GF-D8 (cell line): ENCODE data around the gene PEF1.

Experiments
- DNase-seq: peaks from one replicate; lab custom pipeline; 2025; lab: John Stamatoyannopoulos, UW

The PEF1 gene

DNA sequence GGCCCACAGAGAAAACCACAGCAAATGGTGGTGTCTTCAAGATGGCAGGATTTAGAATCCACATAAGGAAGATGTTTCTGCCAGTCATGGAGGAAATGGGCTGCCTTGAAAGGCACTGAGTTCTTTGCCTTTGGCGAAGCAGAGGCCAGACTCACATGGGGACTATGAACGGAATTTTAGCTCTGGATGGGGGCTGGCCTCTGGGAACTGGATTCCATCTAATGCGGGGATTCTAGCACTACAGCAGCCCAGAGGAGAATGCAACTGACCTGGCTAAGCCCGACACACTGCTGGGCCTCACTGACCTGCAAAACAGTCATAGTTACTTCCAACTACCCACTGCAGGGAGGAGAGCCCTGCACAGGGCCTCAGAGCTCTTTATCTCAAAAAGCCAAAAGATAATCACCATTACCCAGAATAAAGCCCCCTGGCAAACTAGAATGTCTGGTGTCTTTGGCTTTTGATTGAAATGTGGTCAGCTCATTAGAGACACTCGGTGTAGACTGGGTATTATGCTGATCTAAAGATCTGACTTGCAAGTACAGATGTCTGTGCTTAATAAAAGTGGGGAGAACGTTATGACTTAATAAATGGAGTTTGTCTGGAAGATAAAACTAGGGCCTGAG is 15.6 kb downstream of the PEF1 start:
- DNase-seq = no peak

DNA sequence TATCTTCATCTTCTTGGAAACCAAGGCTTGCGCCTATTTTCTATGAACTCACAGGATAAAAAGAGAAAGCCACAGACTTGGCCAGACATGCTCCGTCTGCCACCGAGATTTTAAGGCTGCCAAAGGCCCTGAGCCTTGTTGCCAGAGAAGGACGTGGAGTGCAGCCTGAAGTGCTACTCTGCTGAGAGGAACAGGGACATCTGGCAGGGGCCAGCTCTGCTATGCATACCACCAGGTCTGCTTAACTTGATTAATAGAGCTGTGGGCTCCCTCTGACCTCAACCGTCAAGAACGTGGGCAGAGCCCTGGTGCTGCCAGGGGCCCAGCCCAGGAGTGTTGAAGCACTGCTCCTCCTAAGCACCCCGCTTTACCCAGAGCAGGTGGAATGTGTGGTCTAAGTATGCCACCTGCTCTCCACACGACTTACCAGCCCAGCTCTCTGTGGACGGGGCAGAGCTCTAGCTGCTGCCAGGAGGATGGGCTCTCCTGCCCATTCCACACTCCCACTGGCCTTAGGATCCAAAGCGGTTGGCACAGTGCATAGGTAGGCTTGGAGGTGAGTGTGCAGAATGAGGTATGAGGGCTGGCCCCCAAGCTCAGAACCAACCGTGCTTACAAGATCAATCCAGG is 16.6 kb downstream of the PEF1 start:
- DNase-seq = no peak

DNA sequence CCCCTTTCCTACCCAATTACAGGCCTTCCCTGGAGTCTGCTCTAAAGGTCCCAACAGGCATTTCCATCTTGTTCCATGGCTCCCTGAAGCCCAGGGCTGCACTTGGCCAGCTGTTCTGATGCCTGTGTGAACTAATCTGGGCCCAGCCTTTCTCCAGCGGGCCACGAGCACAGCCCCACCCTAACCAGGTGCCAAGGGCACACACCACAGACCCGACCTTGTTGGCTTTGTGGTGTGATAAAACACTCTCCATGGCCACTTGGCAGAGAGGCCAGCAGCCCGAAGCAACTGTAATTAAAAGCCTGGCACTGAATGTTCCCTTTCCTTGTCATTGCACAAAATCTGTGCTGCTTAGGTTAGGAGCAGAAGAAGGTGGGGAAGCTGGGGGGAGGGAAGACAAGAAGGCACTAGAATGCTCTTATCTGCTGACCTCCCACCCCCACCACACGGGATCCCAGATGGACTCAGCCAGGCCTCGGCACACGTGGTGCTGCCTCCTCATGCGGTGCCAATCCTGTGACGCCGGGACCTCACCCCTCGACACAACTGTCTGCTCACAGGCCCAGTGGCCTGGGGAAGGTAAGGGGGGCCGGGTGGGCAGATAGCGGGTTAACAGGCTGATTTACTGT is 17.3 kb downstream of the PEF1 start:
- no peak for DNase-seq

DNA sequence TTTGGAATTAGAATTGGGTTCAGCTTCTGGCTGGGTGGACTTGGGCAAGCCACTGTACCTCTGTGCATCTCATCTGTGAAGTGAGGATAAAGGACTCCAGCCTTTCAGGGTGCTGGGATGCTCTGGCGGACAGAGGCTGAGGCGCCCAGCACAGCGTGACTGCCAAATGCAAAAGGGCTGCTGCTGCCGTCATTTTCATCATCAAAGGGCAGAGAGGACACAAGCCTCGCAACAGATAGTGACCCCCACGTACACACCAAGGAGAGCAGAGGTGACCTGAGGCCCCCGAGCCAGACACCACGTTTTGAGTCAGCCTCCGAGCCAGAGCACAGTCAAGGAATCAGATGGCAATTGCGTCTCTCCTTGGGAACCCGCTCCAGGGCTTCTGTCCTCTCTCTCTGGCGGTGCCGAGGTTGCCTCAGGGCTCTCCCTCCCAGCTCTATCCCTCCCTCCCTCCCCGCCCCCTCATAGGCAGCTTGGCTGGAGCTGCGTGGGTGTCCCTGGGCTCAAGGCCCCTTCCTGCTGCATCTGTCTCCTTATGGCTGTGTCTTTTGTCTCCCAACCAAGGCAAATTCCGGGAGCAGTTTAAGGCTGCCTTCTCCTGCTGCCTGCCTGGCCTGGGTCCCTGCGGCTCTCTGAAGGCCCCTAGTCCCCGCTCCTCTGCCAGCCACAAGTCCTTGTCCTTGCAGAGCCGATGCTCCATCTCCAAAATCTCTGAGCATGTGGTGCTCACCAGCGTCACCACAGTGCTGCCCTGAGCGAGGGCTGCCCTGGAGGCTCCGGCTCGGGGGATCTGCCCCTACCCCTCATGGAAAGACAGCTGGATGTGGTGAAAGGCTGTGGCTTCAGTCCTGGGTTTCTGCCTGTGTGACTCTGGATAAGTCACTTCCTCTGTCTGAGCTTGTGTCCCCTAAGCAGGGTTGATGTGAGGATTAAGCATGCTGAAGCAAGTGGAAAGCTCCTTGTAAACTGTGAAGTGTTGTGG is 18.2 kb downstream of the PEF1 start:
- DNase-seq = no peak

DNA sequence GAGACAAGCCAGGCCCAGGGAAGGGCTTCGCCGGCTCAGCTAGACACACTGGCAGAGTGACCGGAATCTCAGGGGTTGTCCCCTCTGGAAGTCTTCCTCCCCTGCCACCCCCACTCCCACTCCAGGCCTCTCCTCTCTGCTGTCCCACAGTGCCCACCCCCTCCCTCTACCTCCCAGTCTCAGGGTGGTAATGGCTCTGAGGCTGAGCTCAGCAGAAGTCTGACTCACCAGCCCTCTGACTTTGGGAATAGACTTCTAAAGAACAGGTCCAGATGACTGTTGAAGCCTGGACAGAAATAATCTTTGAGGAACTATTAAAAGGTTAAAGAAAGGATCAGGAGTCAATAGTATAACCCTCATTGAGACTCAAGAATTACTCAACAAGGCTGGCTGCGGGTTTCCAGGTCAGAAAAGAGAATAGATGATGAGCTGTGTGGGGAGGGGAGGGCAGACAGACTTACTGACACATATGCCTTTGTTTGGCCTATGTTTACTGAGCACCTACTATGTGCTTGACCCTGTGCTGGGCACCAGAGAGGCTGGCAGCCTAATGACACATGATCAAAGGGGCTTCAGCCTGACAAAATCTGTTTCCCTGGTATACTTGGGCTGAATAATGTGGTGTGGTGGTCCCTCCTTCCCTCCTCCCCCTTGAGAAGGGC is 19.0 kb downstream of the PEF1 start:
- no peak for DNase-seq

DNA sequence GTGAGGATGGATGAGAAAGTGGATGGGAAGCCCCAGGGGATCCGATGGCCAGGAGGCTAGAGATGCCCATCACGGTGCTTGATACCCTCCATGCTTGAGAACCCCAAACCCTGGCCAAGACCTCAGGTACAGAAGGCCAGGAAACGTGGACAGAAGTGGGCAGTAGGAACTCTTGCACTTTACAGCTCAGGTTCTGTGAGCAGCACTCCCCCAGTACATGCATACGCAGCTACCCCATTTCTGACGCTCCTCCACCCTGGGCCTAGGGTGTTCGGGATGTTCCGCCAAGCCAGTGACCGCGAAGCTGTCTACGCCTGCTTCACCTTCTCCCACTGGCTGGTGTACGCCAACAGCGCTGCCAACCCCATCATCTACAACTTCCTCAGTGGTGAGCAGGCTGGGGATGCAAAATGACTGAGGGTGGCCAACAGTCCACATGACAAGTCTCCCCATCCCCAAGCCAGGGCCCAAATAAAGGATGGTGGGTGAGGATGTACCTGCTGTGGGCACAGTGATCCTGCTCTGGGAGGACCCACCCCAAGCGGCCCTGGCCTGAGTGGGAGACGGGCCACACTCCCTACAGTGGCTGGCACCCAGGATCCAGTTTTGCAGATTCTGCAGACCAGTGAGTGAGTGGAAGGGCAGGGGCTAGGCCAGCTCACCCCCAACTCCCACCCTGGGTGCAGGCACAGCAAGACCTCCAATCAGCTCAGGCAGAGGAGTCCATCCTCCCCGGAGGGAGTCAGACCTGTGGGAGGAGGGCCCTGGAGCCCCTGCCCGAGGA is 19.8 kb downstream of the PEF1 start:
- DNase-seq = no peak

DNA sequence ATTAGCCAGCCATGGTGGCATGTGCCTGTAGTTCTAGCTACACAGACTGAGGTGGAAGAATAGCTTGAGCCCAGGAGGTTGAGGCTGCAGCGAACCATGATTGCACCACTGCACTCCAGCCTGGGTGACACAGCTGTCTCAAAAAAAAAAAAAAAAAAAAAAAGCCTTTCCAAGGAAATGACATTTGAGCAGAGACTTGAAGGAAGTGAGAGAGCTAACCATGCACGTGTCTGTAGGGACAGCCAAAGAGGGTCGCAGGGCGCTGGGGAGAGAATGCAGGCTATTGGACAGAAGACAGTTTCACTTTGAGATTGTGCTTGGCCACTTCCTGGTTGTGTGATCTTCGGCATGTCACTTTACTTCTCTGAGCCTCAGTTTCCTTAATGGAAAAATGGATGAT is 20.4 kb downstream of the PEF1 start:
- DNase-seq = no peak

DNA sequence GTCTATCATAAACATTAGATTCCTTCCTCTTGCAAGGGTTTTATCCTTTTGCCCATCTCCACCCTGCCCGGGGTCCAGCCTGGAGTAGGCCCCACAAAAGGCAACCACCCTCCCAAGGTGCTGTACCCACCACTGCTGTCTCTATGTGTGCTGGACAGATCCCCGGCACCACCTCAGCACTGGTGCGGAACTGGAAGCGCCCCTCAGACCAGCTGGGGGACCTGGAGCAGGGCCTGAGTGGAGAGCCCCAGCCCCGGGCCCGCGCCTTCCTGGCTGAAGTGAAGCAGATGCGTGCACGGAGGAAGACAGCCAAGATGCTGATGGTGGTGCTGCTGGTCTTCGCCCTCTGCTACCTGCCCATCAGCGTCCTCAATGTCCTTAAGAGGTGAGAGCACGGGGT is 21.3 kb downstream of the PEF1 start:
- no peak for DNase-seq

DNA sequence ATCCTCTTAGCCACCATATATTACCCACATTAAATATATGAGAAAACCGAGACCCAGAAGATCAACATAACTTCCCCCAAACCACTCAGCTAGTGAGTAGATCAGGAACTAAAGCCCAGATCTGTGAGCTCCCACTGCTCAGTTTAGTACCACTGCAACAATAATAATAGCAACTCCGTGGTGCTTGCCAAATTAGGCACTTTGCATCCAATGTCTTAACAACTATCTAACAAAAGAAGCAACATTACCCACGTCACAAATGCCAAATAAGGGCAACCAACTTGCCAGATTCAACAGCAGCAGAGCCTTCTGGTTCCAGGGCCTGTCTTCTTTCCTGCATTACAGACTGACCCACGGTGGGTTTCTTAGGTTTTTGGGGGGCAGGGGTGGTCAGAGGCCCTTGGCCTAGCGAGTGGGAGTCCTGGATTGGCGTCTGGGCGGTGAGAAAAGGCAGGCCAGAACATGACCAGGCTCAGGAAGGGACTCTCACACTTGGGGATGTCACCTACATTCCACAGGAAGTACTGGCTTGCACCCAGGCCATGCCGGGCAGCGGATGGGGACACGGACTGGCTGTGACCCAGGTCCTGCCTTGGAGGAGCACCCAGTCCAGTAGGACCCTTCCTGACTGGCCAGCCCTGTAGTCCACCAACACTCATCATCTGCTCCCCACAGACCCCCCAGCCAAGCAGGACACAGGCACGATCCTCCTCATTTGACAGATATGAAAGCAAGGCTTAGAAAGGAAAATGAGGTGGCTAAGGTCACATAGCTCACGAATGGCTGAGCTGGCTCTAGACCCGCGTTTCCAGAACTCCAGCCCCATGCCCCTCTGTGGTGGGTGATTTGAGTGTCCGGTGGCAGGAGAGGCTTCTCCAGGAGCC is 22.6 kb downstream of the PEF1 start:
- no peak for DNase-seq

DNA sequence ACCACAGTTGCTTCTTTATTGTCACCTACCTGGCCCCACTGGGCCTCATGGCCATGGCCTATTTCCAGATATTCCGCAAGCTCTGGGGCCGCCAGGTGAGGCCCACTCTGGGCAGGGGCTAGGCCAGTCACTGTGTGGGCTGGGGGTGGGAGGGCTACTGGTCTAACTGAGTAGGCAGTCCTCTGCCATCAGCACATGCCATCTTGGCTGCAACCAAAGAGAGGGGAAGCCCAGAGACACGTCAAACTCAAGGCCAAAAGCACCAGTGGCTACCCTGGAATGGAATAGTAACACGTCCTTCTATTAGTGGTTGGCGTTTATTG is 23.2 kb downstream of the PEF1 start:
- no peak for DNase-seq

DNA sequence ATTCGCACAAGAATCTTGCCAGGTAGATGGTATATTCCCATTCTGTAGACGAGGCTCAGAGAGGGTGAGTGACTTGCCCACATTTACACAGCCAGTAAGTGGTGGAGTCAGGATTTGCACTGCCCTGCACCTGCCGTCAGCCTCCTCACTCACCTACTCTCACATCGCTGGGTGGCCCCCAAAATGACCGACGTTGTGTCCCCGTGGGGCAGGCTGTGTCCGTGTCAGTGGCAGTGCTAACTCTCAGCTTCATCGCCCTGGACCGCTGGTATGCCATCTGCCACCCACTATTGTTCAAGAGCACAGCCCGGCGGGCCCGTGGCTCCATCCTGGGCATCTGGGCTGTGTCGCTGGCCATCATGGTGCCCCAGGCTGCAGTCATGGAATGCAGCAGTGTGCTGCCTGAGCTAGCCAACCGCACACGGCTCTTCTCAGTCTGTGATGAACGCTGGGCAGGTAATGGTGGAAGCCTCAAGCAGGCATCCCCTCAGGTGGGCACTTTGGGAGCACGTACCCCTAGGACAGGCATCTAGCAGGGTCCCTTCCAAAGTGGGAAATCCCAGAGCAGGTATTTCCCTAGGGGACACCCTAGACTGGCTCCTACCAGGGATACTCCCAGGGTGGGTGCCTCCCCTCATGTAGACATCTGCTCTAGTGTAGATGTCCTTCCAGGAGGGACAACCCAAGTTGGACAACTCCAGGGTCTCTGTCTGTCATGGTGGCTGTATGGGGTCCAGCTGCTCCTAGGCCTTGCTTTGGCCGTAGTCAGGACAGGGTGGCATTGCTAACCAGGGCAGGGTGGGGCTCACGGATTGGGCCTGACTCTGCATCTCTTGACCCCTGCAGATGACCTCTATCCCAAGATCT is 23.8 kb downstream of the PEF1 start:
- no peak for DNase-seq

DNA sequence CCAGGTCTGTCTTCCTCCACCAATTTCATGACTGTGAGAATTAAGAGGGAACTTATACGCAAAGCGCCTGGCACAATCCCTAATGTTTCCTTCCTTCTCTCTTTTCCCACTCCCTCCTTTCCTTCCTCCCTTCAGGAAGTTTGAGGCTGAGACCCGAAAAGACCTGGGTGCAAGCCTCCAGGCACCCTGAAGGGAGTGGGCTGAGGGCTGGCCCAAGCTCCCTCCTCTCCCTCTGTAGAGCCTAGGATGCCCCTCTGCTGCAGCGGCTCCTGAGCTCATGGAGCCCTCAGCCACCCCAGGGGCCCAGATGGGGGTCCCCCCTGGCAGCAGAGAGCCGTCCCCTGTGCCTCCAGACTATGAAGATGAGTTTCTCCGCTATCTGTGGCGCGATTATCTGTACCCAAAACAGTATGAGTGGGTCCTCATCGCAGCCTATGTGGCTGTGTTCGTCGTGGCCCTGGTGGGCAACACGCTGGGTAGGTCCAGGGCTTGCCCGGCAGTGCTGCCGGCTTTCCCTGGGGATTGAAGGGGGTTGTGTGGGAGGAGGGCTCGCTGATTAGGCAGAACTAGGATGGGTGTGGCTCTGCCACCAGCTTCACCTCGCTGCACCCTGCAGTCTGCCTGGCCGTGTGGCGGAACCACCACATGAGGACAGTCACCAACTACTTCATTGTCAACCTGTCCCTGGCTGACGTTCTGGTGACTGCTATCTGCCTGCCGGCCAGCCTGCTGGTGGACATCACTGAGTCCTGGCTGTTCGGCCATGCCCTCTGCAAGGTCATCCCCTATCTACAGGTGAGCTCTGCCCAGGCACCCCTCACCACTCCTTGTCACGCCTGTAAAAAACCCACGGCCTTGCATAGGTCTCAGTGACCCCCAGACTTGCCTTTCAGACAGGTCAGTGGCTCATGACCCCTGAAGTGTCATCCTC is 25.5 kb downstream of the PEF1 start:
- no peak for DNase-seq

DNA sequence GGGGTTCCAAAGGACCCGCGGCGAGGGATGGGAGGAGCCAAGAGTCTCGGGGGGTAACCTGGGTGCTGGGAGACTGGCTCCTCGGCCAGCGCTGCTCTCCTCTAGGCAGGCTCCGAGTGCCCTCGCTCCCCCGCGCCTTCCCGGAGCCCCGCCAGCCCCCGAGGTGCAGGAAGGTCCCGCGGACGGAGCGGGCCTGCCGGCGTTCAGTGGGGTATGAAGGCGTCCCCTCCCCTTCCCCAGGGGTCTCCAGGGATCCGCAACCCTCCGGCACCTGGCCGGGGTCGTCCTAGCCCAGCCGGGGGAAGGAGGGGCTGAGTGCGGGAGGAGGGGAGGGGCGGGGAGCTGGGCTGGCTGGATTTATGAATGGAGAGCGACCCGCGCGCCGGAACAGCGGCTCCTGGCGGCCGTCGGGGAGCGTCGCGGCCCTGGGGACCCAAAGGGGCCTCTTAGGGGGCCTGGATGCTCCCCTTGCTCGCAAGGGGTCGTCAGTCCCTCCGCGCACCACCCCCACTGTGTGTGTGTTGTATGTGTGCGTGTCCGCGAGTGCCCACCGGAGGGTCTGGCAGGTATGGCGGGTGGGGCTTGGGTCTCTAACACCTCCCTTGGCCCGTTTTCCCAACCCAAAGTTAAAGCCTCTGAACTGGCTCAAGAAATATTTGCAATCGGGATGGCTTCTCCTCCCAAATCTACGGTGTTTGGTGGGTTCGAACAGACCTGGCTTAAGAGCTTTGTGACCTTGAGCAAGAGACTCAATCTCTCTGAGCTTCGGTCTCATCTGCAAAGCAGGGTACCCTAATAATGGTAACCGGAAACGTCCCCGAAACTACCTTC is 26.5 kb downstream of the PEF1 start:
- no peak for DNase-seq

DNA sequence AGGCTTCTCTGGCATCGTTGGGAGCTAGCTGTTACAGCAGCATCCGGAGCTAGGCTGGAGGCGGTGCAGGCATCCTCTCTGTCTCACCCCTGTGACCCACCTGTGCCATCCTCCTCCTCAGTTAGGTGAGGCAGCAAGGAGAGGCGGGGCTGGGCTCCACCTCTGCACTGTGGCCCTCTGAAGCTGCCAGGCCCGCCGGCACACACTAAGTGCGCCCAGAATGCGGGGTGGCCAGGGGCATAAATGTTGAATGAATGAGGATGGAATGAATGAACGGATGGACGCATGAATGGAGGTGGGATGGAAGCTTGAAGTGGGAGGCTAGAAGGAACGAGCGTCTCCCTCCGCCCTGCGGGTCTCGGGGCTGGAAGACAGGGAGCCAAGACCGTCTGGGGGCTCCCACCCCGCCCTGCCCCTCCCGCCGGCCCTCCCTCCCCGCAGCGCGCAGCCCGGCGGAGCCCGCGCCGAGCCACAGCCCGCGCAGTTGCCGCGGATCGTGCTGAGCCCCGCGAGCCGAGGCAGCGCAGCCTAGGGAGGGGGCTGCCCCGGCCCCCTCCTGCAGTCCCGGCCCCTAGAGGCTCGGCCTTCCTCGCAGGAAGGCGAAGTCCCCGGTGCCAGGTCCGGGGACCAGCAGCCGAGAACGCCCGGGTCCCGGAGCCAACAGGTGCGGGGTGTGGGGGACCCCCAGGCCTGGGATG is 27.3 kb downstream of the PEF1 start, which contains the start of gene HCRTR1:
TSS of gene HCRTR1 (plus strand) at position 472 of the 698 bp plus-strand sequence. CDS start 1,504 bp downstream, outside the sequence.
- DNase-seq = no peak

DNA sequence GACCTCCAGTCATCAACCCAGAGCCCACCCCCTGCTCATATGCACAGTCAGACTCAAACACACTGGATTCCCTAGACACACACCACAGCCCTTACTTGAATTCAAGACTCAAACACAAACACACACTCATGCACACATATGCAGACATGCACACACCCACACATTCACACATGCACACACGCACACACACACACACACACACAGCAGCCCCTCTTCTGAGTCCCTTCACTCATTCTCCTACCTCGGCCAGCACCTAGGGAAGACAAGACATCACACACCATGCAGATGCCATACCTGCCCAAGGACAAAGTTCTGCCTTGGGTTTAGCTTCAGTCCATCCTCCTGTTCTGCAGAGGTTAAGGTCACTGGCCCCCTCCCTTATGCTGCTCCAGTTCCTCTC is 28.7 kb downstream of the PEF1 start:
- no peak for DNase-seq

DNA sequence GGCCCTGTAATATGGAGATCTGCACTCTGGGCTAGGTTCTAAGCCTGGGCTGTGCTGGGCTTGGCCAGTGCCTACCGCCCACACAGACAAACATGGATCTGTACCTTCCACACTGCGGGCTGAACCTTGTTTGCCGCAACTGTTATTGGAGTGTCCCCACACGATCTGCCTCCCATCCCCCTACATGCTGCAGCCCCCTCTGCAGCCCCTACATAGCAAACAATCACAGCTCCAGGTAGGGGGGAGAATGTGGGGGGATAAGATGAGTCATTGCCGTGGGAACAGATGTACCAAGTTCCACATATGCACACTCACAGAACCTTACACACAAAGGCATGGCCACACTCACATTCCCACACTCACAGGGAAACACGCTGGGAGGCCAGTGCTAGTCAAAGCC is 29.3 kb downstream of the PEF1 start:
- DNase-seq = no peak
